ENCODE data around the gene PAIP2B.
"Not testable (repeated sequence)": the region's sequence is repeated elsewhere in the genome, so short reads cannot be mapped to it uniquely, and the experiment has no call there.

PAIP2B gene

GRCh38 chr2:71226965-71227560 is at the start of gene PAIP2B:
TSS of gene PAIP2B (minus strand) at chr2:71227103. CDS start at chr2:71202589, 24,514 bp downstream.
- in situ Hi-C loops (cut with MboI; ENCODE audit: low sequenced_read_pairs): no loop called here

DNA sequence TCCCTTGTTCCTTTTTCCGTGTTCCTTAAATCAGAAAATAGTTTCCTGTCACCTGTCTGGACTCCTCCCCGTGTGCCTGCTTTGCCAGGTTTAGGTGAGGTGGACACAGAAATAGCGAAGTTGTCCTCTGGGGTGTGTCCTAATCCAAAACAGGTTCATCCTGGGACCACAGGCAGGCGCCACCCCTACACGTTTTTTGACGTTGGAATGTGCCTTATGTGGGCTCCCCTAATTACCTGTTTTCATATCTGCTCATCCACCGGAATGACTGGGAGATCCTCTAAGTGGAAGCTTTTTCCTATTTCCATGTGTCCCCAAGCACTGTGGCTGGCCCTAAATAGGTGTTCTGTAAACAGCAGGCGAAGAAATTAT is 49.0 kb upstream of the PAIP2B start:
- in situ Hi-C loops (cut with MboI; ENCODE audit: low sequenced_read_pairs): no loop called here

DNA sequence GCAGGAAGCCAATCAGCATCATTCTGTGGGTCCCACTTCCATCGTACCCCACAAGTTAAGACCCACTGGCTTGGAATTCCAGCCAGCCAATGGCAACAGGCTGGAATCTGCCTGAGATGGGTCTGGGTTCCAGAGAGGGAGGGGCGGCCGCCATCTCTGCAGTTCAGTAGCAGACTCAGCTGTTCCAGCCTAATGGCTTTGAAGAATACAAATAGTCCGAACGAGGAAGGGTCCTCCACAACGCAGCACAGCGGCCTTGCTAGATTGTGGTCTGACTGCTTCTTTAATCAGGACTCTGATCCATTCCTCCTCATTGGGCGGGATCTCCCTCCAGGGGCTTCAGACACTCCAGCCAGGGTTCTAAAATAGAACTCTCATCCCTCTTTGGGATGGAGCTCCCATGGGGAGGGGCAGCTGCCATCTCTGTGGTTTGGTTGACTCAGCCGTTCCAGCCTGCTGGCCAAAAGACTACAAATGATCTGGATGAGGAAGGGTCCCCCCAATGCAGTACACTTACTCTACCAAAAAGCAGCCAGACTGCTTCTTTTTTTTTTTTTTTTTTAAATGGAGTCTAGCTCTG is 42.7 kb upstream of the PAIP2B start:
- in situ Hi-C loops (cut with MboI; ENCODE audit: low sequenced_read_pairs): no loop called here

- in situ Hi-C loops (cut with MboI; ENCODE audit: low sequenced_read_pairs): no loop called here
These were observed 36.5 kb upstream of the PAIP2B start for GRCh38 chr2:71263386-71263785.

- in situ Hi-C loops (cut with MboI; ENCODE audit: low sequenced_read_pairs): no loop called here
These were observed 34.6 kb upstream of the PAIP2B start for GRCh38 chr2:71261534-71261933.

GRCh38 chr2:71256421-71256820 is 29.5 kb upstream of the PAIP2B start:
- in situ Hi-C loops (cut with MboI; ENCODE audit: low sequenced_read_pairs): no loop called here

DNA sequence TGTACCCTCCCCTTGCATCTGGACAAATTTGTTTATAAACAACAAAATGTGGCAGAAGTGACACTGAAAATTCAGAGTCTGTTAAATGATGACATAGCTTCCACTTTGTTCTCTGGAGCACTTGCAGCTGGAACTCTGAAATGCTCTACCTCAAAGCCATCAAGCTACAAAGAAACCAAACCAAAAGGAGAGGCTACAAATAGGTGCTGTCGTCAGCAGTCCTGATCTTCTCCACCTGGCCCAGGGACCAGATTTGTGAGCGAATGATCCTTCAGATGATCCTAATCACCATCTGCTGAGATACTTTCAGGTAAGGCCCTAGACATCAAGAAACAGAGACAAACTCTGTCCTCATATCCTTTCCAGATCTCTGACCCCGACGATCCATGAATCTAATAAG is 27.9 kb upstream of the PAIP2B start:
- in situ Hi-C loops (cut with MboI; ENCODE audit: low sequenced_read_pairs): no loop called here

- in situ Hi-C loops (cut with MboI; ENCODE audit: low sequenced_read_pairs): no loop called here
These were observed 27.2 kb upstream of the PAIP2B start for GRCh38 chr2:71254078-71254477.

GRCh38 chr2:71253476-71253875 is 26.6 kb upstream of the PAIP2B start:
- in situ Hi-C loops (cut with MboI; ENCODE audit: low sequenced_read_pairs): no loop called here

DNA sequence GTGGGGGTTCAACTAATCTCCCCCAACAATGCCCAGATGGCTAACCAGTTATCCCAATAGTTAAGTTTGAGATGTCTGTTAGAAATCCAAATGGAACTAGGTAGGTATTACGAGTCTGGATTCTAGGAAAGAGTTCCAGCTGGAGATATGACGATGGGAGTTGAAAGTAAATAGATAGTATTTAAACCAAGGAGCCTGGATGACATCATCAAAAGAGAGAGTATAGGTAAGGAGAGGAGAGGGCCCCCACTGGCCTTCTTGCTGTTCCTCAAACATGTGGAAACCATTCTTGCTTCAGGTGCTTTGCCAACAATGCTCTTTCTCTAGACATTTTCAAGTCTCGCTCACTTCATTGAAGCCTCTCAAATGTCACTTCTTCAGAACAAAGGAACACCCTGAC is 26.0 kb upstream of the PAIP2B start:
- in situ Hi-C loops (cut with MboI; ENCODE audit: low sequenced_read_pairs): no loop called here

GRCh38 chr2:71250935-71251334 is 24.0 kb upstream of the PAIP2B start:
- in situ Hi-C loops (cut with MboI; ENCODE audit: low sequenced_read_pairs): no loop called here

DNA sequence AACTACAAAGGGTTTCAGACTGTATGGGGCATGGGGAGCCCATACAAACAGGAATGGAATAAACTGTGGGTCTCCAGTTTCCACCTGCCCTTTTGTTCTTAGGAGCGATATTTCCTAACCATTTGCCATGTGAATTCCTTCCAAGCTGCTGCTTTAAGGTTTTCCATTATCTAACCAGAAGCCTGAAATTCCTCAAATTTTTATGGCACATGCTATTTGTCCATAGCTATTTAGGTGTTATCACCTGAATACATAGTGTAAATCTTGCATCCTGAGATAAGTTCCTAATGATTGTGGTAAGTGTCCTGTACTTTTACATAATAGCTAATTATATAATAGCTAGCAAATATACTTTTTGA is 17.4 kb upstream of the PAIP2B start:
- in situ Hi-C loops (cut with MboI; ENCODE audit: low sequenced_read_pairs): no loop called here

DNA sequence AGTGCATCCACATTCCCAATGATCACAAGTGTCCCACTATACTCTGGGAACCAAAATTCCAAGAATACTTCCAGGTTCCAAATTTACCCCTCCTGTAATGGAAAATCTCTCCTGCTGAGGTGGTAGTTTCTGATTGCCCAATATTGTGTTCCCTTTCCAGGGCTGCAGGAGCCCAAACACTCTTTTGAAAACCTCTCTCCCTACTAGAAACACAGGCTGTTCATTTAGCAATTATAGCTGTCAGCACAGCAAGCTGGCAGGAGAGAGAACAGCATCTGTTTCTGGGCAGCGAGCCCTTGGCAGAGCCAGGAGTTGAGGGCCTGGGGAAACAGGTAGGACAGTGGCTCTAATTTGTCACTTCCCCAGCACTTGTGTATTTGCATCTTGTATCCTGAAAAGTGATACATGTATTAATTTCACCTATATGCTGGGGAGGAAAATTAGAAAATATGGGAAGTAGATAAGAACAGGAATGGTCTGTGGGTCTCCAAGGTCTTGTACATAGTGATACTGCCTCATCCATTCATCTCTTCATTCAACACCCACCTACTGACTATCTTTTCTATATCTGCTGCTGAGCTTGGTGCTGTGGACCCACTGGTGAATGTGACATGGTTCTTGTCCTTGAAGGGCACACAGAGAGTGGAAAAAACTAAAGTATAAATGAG is 16.9 kb upstream of the PAIP2B start:
- in situ Hi-C loops (cut with MboI; ENCODE audit: low sequenced_read_pairs): no loop called here

- in situ Hi-C loops (cut with MboI; ENCODE audit: low sequenced_read_pairs): no loop called here
These were observed 13.9 kb upstream of the PAIP2B start for GRCh38 chr2:71240794-71241193.

DNA sequence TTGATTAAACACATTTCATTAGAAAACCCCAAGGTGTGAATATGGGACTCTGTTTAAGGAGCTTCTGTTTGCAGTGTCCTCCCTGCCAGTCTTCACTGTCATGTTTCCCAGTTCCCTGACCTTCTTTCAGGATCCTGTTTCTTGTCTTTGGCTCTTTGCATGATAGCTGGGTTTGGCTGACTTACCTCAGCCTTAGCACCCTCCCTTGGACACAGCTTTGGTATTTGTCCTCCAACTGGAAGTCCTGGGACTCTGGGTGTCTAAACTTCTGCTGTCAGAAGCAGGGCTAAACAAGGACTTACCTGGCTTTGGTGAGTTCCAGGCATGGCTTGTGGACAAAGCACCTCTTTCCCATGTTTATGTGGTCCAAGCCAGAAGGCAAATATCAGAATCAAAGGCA is 11.2 kb upstream of the PAIP2B start:
- in situ Hi-C loops (cut with MboI; ENCODE audit: low sequenced_read_pairs): no loop called here

- in situ Hi-C loops (cut with MboI; ENCODE audit: low sequenced_read_pairs): no loop called here
These were observed 9.2 kb upstream of the PAIP2B start for GRCh38 chr2:71235930-71236587.

DNA sequence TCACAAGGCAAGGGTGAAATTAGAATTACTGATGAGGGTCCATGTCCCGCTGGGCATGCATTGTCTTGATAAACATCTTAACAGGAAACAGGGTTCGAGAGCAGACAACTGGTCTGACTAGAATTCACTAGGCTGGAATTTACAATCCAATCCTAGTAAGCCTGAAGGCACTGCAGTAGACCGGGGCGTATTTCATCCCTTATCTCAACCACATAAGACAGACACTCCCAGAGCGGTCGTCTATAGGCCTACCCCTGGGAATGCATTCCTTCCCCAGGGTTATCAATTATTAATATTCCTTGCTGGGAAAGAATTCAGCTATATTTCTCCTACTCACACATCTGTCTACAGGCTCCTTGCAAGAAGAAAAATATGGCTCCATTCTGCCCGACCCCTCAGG is 6.2 kb upstream of the PAIP2B start:
- in situ Hi-C loops (cut with MboI; ENCODE audit: low sequenced_read_pairs): not testable (repeated sequence)

GRCh38 chr2:71226096-71226964 is 573 bp downstream of the PAIP2B start:
- in situ Hi-C loops (cut with MboI; ENCODE audit: low sequenced_read_pairs): no loop called here

- in situ Hi-C loops (cut with MboI; ENCODE audit: low sequenced_read_pairs): no loop called here
These were observed 2.0 kb downstream of the PAIP2B start for GRCh38 chr2:71224935-71225334.

GRCh38 chr2:71224457-71224856 is 2.4 kb downstream of the PAIP2B start:
- in situ Hi-C loops (cut with MboI; ENCODE audit: low sequenced_read_pairs): no loop called here

DNA sequence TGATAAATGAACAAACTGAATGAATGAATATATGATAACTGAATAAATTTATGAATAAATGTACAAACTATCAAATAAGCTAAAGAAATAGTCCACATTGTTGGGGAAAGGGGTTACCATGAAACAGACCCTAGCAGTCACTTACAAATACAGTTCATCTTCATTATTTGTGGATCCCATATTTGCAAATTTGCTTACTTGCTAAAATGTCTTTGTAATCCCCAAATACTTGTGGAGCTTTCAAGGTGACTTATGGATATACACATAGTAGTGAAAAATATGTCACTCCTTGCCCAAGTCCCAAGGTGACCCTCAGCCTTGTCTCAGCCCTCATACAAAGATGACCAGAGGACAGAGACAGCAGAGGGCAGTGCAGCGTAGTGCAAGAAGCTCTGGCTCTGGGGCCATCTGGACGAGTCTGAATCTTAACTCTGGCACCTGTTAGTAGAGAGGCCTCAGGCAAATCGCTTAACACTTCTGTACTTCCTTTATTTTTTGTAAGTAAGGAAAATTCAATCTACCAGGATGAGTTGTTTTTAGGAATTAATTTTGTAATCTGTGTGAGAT is 3.1 kb downstream of the PAIP2B start:
- in situ Hi-C loops (cut with MboI; ENCODE audit: low sequenced_read_pairs): no loop called here
